ENCODE data around the gene MRPL20. TPM values are rescaled to one million over a fixed set of nuclear protein-coding genes. Genes with fewer than 3 reads are reported as not detected.

Gene MRPL20
- total RNA-seq, 1 donor, result 53.9 TPM

DNA sequence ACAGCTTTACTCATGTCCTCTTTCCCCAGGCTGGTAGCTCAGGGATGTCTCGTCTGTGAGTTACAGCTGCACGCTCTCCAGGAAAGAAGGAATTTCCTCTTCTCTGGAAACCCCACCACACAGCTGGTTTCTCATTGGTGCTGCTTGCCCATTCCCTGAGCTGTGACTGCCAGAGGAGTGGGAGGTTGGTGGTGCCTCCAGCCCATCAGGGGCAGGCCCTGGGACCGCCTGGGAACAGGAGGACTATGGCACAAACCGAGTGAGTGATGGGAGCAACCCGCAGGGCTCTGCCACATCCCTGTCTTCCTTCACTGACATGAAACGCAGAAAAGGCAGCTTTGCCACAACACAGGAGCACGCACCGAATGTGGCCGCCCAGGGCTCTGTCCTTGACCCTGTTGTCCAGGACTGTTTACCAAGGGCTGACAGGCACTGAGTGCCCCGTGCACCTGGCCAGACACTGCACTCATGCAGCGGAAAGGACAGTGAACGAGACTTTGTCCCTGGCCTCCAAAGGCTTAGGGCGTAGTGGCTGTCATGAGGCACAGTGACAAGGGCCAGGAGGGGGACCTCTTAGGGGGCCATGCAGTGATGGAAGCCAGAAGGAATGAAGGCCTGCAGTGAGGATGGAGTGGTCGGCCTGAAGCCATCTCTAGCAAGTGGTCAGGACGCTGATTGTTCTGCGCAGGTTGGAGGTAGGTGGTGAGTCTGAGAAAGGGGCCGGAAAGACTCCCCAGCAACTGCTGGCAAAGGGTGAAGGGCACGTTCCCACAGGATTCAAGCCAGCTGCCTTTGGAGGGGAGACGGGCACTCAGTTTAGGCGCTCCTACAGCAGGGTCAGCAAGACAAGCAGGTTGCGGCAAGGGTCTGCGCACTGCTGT lies 6.3 kb downstream of the MRPL20 start:
- H3K4me1 ChIP-seq (ENCODE audit: insufficient read depth, low read length), result peaks cover 24% of the 10 kb centered on the region
- H4K20me1 ChIP-seq (ENCODE audit: insufficient read depth, low read length), result peaks cover 28% of the 10 kb centered on the region
- TF ChIP-seq, protein P1, sequence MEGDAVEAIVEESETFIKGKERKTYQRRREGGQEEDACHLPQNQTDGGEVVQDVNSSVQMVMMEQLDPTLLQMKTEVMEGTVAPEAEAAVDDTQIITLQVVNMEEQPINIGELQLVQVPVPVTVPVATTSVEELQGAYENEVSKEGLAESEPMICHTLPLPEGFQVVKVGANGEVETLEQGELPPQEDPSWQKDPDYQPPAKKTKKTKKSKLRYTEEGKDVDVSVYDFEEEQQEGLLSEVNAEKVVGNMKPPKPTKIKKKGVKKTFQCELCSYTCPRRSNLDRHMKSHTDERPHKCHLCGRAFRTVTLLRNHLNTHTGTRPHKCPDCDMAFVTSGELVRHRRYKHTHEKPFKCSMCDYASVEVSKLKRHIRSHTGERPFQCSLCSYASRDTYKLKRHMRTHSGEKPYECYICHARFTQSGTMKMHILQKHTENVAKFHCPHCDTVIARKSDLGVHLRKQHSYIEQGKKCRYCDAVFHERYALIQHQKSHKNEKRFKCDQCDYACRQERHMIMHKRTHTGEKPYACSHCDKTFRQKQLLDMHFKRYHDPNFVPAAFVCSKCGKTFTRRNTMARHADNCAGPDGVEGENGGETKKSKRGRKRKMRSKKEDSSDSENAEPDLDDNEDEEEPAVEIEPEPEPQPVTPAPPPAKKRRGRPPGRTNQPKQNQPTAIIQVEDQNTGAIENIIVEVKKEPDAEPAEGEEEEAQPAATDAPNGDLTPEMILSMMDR (IDR thresholded peaks at IDR 0.05; ENCODE audit: extremely low read depth, low read depth, low read length), result no peak
- peak overlapping the region; percentile 100 for H3K4me2 ChIP-seq (ENCODE audit: insufficient read depth, low read length)
- H3K36me3 ChIP-seq (ENCODE audit: insufficient read depth, low read length), result peaks cover 58% of the 10 kb centered on the region
- H2AFZ ChIP-seq (ENCODE audit: low read length), result no peak overlapping the region
- DNase-seq (ENCODE audit: insufficient read length, low spot score, missing footprints), result peak; percentile 91
- H3K79me2 ChIP-seq (ENCODE audit: insufficient read depth, low read length), result peaks cover 82% of the 10 kb centered on the region
- peak overlapping the region; percentile 89 for H3K27ac ChIP-seq (ENCODE audit: low read depth, low read length)
- H3K4me3 ChIP-seq (ENCODE audit: insufficient read depth, low read length), result peak overlapping the region; percentile 99
- no peaks in the 10 kb centered on the region for H3K9me3 ChIP-seq (ENCODE audit: low read depth, low read length)
- no peaks in the 10 kb centered on the region for H3K27me3 ChIP-seq (ENCODE audit: insufficient read depth, low read length)

DNA sequence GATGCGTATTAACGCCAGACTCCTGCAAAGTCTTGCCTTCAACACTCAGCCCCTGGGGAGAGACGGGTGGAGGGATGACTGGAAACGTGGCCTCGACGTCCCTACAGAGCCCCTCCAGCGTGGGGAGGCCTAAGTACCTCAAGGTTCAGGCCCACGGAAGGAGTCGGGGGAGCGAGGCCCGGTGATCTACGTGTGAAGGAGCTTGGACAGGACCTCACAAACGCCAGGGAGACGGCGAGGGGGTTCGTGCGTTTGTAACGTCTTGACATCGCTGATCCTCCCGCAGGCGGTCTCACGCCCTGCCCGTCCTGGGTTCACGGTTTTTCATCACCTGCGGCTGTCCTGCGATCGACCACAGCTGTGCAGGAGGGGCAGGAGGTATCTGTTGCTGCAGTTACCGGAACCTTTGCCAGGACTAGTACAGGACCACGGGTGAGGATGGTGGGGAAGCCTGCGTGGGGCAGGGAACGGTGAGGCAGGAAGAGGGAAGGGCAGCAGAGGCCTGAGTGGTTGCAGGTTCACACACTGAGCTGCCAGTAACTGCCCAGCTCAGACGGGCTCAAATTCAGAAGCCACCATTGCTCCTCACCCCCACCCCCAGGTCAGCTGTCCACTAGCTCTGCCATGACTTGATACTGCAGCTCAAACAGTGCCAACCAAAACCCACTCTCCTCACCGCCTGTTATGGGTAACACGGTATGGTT lies 7.1 kb downstream of the MRPL20 start:
- H3K9me3 ChIP-seq (ENCODE audit: low read depth, low read length), result no peaks in the 10 kb centered on the region
- H3K79me2 ChIP-seq (ENCODE audit: insufficient read depth, low read length), result peaks cover 82% of the 10 kb centered on the region
- peaks cover 23% of the 10 kb centered on the region for H3K4me1 ChIP-seq (ENCODE audit: insufficient read depth, low read length)
- TF ChIP-seq, protein P1 (IDR thresholded peaks at IDR 0.05; ENCODE audit: extremely low read depth, low read depth, low read length), result no peak
- DNase-seq (ENCODE audit: insufficient read length, low spot score, missing footprints), result peak; percentile 87
- H3K27me3 ChIP-seq (ENCODE audit: insufficient read depth, low read length), result no peaks in the 10 kb centered on the region
- H3K4me2 ChIP-seq (ENCODE audit: insufficient read depth, low read length), result peak overlapping the region; percentile 100
- H3K4me3 ChIP-seq (ENCODE audit: insufficient read depth, low read length), result peak overlapping the region; percentile 99
- peaks cover 58% of the 10 kb centered on the region for H3K36me3 ChIP-seq (ENCODE audit: insufficient read depth, low read length)
- peaks cover 34% of the 10 kb centered on the region for H4K20me1 ChIP-seq (ENCODE audit: insufficient read depth, low read length)
- H2AFZ ChIP-seq (ENCODE audit: low read length), result peak overlapping the region; percentile 66
- H3K27ac ChIP-seq (ENCODE audit: low read depth, low read length), result peak overlapping the region; percentile 89

DNA sequence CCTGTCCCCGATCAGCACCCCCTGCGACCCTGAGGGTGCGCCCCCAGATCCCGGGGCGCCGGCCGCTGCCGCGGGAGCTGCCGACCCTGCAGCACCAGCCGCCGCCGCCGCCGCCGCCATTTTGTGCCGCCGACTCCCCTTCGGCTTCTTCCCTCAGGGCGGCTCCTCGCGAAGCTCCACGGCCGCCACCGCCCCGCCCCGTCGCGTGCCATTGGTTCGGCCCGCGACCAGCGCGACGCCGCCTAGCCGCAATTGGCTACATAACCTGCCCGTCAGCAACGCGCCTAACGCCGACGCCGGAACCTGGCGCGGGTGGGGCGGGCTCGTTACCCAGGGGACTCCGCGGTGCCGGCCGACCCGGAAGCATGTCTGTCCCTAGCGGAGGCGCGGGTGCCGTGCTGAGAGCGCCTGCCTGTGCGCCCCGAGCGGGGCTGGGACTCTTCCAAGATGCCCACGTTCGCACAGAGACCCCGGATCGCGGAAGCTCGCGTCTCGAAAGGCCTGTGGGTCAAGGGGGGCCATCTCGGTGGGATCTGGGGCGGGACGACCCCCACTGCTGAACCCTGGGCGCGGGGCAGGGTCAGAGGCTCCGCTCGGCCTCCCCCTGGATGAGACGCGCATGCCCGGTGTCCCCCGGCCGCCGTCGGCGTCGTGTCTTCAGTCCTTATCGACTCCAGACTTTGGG lies 7.8 kb downstream of the MRPL20 start, which contains the start of gene CCNL2:
Gene CCNL2 (minus strand): TSS at position 149 of the 685 bp plus-strand sequence. CDS start 29 bp downstream, at position 120.
- peaks cover 35% of the 10 kb centered on the region for H4K20me1 ChIP-seq (ENCODE audit: insufficient read depth, low read length)
- peak within 1 kb of the TSS; percentile 89 for H3K27ac ChIP-seq (ENCODE audit: low read depth, low read length)
- peak; percentile 100 for DNase-seq (ENCODE audit: insufficient read length, low spot score, missing footprints)
- peaks cover 78% of the 10 kb centered on the region for H3K79me2 ChIP-seq (ENCODE audit: insufficient read depth, low read length)
- peak within 1 kb of the TSS; percentile 100 for H3K4me2 ChIP-seq (ENCODE audit: insufficient read depth, low read length)
- H2AFZ ChIP-seq (ENCODE audit: low read length), result peak within 1 kb of the TSS; percentile 88
- H3K36me3 ChIP-seq (ENCODE audit: insufficient read depth, low read length), result peaks cover 57% of the 10 kb centered on the region
- H3K4me1 ChIP-seq (ENCODE audit: insufficient read depth, low read length), result peaks cover 23% of the 10 kb centered on the region
- H3K27me3 ChIP-seq (ENCODE audit: insufficient read depth, low read length), result no peaks in the 10 kb centered on the region
- H3K9me3 ChIP-seq (ENCODE audit: low read depth, low read length), result no peaks in the 10 kb centered on the region
- peak within 1 kb of the TSS; percentile 99 for H3K4me3 ChIP-seq (ENCODE audit: insufficient read depth, low read length)
- TF ChIP-seq, protein P1 (IDR thresholded peaks at IDR 0.05; ENCODE audit: extremely low read depth, low read depth, low read length), result peak; percentile 43
